ENCODE data around the gene SPATA46. TPM values are rescaled to one million over a fixed set of nuclear protein-coding genes. Genes with fewer than 3 reads are reported as not detected.

Gene SPATA46
- total RNA-seq, 4 donors from 2014 or later: not detected

- Histone ChIP-seq H3K27me3 (no peaks in the 10 kb centered on the region), H3K9me3 (no peaks in the 10 kb centered on the region), H3K27ac (no peak overlapping the region), H3K4me3 (replicated peaks in 1 of 3) (no peak overlapping the region), H3K4me1 (no peaks in the 10 kb centered on the region), H3K36me3 (no peaks in the 10 kb centered on the region)
- WGBS, 2 donors: 69 to 72% methylated on average over 5 of the region's 5 CpGs
- no peak for DNase-seq
- TF ChIP-seq POLR2A (IDR thresholded peaks at IDR 0.05) (no peak), CTCF (IDR thresholded peaks at IDR 0.05) (no peak)
- intact Hi-C loops (cut with DNase I): no loop called here
These were observed 41.5 kb downstream of the SPATA46 start for GRCh38 chr1:162335126-162335525.

- intact Hi-C loops (cut with DNase I): no loop called here
- H3K4me3 ChIP-seq (replicated peaks in 1 of 3): no peak overlapping the region
- H3K36me3 ChIP-seq: no peaks in the 10 kb centered on the region
- no peak overlapping the region for H3K27ac ChIP-seq
- no peaks in the 10 kb centered on the region for H3K4me1 ChIP-seq
- TF ChIP-seq CTCF (IDR thresholded peaks at IDR 0.05) (no peak), POLR2A (IDR thresholded peaks at IDR 0.05) (no peak)
- no peak for DNase-seq
- no peaks in the 10 kb centered on the region for H3K27me3 ChIP-seq
- H3K9me3 ChIP-seq: no peaks in the 10 kb centered on the region
These were observed 42.7 kb downstream of the SPATA46 start for GRCh38 chr1:162333991-162334390.

- DNase-seq: no peak
- H3K27me3 ChIP-seq: no peaks in the 10 kb centered on the region
- intact Hi-C loops (cut with DNase I): no loop called here
These were observed 46.8 kb downstream of the SPATA46 start for GRCh38 chr1:162329826-162330225.

GRCh38 chr1:162328512-162328911 lies 48.1 kb downstream of the SPATA46 start:
- H3K27me3 ChIP-seq: no peaks in the 10 kb centered on the region
- no peaks in the 10 kb centered on the region for H3K4me1 ChIP-seq
- no peaks in the 10 kb centered on the region for H3K9me3 ChIP-seq
- intact Hi-C loops (cut with DNase I): no loop called here
- DNase-seq: no peak
- no peak overlapping the region for H3K4me3 ChIP-seq (replicated peaks in 1 of 3)
- no peaks in the 10 kb centered on the region for H3K36me3 ChIP-seq
- TF ChIP-seq POLR2A (IDR thresholded peaks at IDR 0.05) (no peak), CTCF (IDR thresholded peaks at IDR 0.05) (no peak)
- H3K27ac ChIP-seq: no peak overlapping the region

More at GRCh38 chr1:162329826-162330225, 46.8 kb downstream of the SPATA46 start:
- H3K27ac ChIP-seq: no peak overlapping the region
- no peaks in the 10 kb centered on the region for H3K4me1 ChIP-seq
- TF ChIP-seq CTCF (IDR thresholded peaks at IDR 0.05) (no peak), POLR2A (IDR thresholded peaks at IDR 0.05) (no peak)
- no peaks in the 10 kb centered on the region for H3K9me3 ChIP-seq
- H3K36me3 ChIP-seq: no peaks in the 10 kb centered on the region
- no peak overlapping the region for H3K4me3 ChIP-seq (replicated peaks in 1 of 3)
- WGBS, 2 donors: 50 to 63% methylated on average over 3 of the region's 3 CpGs

- WGBS, 2 donors: 96 to 98% methylated on average over 1 of the region's 1 CpG
- intact Hi-C loops (cut with DNase I): no loop called here
- no peak for TF ChIP-seq POLR2A (IDR thresholded peaks at IDR 0.05)
- TF ChIP-seq CTCF (IDR thresholded peaks at IDR 0.05): no peak
These were observed 48.9 kb downstream of the SPATA46 start for GRCh38 chr1:162327788-162328165.

More at GRCh38 chr1:162327788-162328165, 48.9 kb downstream of the SPATA46 start:
- H3K27me3 ChIP-seq: no peaks in the 10 kb centered on the region
- no peak overlapping the region for H3K4me3 ChIP-seq (replicated peaks in 1 of 3)
- no peaks in the 10 kb centered on the region for H3K9me3 ChIP-seq
- no peaks in the 10 kb centered on the region for H3K4me1 ChIP-seq
- H3K27ac ChIP-seq: no peak overlapping the region
- no peak for DNase-seq
- H3K36me3 ChIP-seq: no peaks in the 10 kb centered on the region
